ENCODE data around the gene ADH5.
"Not testable (repeated sequence)": the region's sequence is repeated elsewhere in the genome, so short reads cannot be mapped to it uniquely, and the experiment has no call there.

ADH5 gene

GRCh38 chr4:99088481-99089365 lies at the start of gene ADH5:
TSS of gene ADH5 (minus strand) at chr4:99088788. CDS start at chr4:99088700, 88 bp downstream.
- in situ Hi-C loops (cut with MboI; ENCODE audit: low sequenced_read_pairs) = no loop called here

DNA sequence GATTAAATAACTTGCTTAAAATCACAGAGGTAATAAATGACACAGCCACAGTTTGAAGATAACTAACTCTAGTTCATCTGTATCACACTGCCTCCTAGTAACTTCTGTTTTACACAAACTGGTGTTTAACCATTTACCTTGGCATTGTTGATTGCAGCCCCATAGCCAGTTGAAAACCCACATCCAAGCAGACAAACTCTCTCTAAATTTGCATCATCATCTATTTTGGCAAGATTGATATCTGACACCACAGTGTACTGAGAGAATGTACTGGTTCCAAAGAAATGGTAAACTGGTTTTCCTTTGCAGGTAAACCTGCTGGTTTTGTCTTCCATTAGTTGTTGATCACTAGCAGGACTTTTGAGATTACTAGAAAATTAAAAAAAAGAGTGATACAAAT lies 47.7 kb upstream of the ADH5 start:
- in situ Hi-C loops (cut with MboI; ENCODE audit: low sequenced_read_pairs) = no loop called here

GRCh38 chr4:99135541-99136162 lies 47.1 kb upstream of the ADH5 start:
- in situ Hi-C loops (cut with MboI; ENCODE audit: low sequenced_read_pairs) = no loop called here

GRCh38 chr4:99134586-99134985 lies 46.0 kb upstream of the ADH5 start:
- in situ Hi-C loops (cut with MboI; ENCODE audit: low sequenced_read_pairs) = no loop called here

DNA sequence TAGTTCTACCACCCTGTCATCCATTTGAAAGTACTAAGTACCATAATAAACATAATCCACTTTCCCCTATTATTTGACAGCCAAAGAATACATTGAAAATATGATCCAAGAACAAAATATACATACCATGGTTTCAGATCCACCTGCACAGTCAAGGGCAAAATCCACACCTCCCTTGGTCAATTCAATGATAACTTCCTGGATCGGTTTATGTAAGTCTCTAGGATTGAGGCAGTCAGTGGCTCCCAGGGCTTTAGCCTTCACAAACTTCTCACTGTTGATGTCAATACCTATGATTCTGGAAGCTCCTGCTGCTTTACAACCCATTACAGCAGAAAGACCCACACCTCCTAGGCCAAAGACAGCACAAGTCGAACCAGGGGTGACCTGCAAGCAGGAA lies 42.8 kb upstream of the ADH5 start:
- in situ Hi-C loops (cut with MboI; ENCODE audit: low sequenced_read_pairs) = no loop called here

DNA sequence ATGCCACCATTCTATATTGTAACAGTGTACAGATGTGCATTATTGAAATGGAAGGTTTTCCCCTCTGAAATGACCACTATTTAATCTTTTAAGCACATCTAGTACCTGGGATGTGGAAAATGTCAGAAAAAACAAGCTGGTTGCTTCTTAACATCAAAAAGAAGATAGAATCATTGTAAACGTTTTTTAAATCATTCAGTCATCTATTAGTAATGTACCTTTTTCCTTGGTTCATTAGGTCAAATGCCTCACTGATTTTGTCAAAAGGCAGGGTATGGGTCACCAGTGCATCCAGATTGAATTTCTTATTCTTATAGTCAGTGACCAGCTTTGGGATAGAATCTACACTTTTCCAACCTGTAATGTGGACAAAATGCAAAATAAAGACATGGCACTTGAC lies 37.8 kb upstream of the ADH5 start:
- in situ Hi-C loops (cut with MboI; ENCODE audit: low sequenced_read_pairs) = no loop called here

GRCh38 chr4:99121008-99121407 lies 32.4 kb upstream of the ADH5 start:
- in situ Hi-C loops (cut with MboI; ENCODE audit: low sequenced_read_pairs) = no loop called here

DNA sequence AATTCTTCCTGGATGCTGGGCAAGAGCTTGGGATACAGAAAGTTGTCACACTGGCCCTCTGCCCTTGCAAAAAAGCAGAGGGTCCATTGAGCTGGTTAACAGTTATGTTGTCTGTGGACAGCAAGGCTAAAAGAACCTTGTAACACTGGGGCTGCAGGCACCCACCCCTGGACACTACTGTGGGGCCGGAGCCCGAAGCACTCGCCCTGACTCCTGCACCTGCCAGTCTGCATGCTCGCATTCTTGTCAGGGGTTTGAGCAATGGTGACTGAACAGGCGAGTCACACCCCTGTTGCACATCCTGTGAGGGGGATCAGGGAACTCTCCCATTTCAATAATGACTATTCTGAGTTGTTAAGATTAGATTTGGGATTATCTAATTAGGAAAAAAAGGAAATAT lies 31.9 kb upstream of the ADH5 start:
- in situ Hi-C loops (cut with MboI; ENCODE audit: low sequenced_read_pairs) = no loop called here

- in situ Hi-C loops (cut with MboI; ENCODE audit: low sequenced_read_pairs) = no loop called here
These were observed 29.5 kb upstream of the ADH5 start for GRCh38 chr4:99117876-99118693.

DNA sequence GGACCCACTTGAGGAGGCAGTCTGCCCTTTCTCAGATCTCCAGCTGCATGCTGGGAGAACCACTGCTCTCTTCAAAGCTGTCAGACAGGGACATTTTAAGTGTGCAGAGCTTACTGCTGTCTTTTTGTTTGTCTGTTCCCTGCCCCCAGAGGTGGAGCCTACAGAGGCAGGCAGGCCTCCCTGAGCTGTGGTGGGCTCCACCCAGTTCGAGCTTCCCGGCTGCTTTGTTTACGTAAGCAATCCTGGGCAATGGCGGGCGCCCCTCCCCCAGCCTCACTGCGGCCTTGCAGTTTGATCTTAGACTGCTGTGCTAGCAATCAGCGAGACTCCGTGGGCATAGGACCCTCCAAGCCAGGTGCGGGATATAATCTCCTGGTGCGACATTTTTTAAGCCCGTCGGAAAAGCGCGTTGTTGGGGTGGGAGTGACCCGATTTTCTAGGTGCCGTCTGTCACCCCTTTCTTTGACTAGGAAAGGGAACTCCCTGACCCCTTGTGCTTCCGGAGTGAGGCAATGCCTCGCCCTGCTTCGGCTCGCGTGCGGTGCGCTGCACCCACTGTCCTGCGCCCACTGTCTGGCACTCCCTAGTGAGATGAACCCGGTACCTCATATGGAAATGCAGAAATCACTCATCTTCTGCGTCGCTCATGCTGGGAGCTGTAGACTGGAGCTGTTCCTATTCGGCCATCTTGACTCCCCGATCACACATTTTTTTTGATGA lies 28.7 kb upstream of the ADH5 start:
- in situ Hi-C loops (cut with MboI; ENCODE audit: low sequenced_read_pairs) = not testable (repeated sequence)

- in situ Hi-C loops (cut with MboI; ENCODE audit: low sequenced_read_pairs) = not testable (repeated sequence)
These were observed 20.7 kb upstream of the ADH5 start for GRCh38 chr4:99109286-99109685.

GRCh38 chr4:99104153-99104552 lies 15.6 kb upstream of the ADH5 start:
- in situ Hi-C loops (cut with MboI; ENCODE audit: low sequenced_read_pairs) = no loop called here

GRCh38 chr4:99103166-99103565 lies 14.6 kb upstream of the ADH5 start:
- in situ Hi-C loops (cut with MboI; ENCODE audit: low sequenced_read_pairs) = no loop called here

DNA sequence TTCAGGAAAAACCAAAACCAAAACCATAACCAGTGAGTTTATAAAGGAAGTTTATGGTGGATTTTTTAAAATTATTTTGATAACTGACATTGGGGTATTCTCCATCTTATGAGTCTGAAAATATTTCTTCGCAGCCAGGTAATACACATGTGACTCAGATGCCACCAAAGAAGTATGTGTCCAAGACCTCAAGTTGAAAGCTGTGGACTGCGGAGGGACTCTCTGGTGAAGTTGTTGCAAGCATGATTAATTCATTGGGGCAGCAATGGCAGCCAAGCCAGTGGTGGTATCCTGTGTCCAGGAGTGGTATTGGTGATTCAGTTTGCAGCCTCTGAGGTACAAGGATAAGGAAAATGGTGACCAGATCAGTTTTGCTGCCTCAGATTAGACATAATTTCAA lies 14.0 kb upstream of the ADH5 start:
- in situ Hi-C loops (cut with MboI; ENCODE audit: low sequenced_read_pairs) = no loop called here

DNA sequence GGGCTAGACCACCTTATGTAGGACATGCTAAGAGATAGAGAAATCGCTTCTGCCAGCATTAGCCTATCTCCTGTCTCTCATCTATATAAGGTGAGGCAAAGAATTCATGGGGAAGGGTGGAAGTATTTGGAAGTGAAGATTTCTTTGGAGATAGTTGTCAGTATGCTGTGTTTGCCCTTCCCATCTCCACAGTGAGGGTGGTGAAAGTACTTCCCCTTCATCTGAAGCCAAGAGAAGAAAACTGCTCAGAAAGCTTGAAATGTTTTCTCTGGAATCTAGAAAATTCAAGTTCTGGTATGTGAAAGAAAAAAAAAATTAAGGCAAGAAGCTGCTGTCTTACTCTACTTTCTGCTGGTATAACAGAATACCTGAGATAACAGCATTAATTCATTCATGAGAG lies 12.3 kb upstream of the ADH5 start:
- in situ Hi-C loops (cut with MboI; ENCODE audit: low sequenced_read_pairs) = no loop called here

DNA sequence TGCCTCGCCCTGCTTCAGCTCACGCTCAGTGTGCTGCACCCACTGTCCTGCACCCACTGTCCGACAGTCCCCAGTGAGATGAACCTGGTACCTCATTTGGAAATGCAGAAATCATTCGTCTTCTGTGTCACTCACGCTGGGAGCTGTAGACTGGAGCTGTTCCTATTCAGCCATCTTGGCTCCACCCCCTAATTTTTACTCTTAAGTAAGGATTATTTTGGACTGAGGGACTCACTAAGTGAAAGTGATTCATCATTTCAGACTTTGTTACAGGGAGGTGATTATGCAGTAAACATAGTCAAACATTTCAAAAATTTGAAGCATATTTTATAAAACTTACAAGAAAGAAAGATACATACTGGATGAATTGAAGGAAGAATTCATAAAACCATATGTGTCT lies 11.2 kb upstream of the ADH5 start:
- in situ Hi-C loops (cut with MboI; ENCODE audit: low sequenced_read_pairs) = not testable (repeated sequence)

- in situ Hi-C loops (cut with MboI; ENCODE audit: low sequenced_read_pairs) = no loop called here
These were observed 10.7 kb upstream of the ADH5 start for GRCh38 chr4:99099311-99099710.

DNA sequence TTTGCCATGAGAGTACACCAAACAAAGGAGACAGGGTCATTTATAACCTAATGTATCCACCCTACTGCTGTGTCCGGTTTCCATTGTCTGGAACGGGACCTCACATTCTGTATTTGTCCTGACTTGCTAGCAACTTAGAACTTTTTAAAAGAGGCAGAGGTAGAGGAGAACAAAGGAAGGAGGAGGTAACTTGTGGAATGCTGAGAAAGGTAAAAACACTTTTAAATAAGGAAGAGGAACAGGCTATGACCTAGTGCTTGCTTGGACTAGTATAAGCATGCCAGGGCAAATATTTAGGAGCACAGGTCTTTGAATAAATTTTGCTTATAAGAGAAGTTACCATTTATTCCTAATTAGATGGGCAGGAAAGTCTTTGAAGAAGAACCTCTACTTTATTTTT lies 3.3 kb upstream of the ADH5 start:
- in situ Hi-C loops (cut with MboI; ENCODE audit: low sequenced_read_pairs) = not testable (repeated sequence)

- in situ Hi-C loops (cut with MboI; ENCODE audit: low sequenced_read_pairs) = no loop called here
These were observed 2.6 kb upstream of the ADH5 start for GRCh38 chr4:99091216-99091575.

DNA sequence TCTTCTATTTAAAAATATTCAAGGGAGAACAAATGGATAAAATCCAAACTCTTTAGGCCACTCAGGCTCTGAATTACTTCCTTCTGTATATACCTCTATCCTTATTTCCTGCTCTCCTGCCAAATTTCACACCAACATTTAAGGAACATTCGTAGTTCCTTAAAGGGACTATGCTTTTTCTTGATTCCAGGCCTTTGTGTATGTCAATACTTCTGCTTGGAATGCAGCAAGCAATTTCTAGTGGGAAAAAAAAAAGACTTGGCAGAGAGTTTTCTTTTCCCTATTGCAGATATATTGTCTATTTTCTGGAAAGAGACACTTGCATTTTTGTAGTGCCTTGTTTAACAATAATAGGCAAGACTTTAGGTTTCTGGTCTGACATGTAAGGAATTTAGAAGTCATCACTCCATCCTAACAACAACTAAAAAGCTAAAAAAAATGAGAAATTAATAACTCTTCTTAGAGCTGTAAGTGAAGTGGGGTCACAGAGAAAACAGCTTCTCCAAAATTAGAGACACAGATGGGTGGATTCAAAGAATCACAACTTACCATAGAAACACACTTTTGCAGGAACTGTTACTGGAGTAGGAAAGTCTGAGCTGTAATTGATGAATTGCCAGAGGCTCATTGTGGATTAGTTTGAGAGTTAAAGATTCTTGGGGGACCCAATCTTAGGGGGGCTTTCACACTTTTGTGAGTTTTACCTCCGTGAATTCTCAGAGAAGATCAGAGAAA lies 2.1 kb upstream of the ADH5 start:
- in situ Hi-C loops (cut with MboI; ENCODE audit: low sequenced_read_pairs) = no loop called here

Data from hTERT RPE-1 (cell line).